GM12865 (cell line): ENCODE measurements around the gene KANSL3.
"Not testable (repeated sequence)": the region's sequence is repeated elsewhere in the genome, so short reads cannot be mapped to it uniquely, and the experiment has no call there.

Experiments
- DNase-seq: peaks from one replicate; pipeline ENCODE4 v3.0.0; 2010; ENCODE audit warnings: low read depth
- H3K4me3 ChIP-seq: 2 replicates; pipeline ENCODE4 v1.5.1; 2011; ENCODE audit warnings: mild to moderate bottlenecking, low read depth, low read length, control low read depth
- CTCF ChIP-seq: IDR thresholded peaks from 2 replicates; pipeline ENCODE4 v1.5.1; 2011; ENCODE audit warnings: low read length, control low read depth, low read depth, inconsistent platforms; ENCODE audit not compliant: insufficient read depth; ENCODE audit errors: missing control alignments

Gene KANSL3

GRCh38 chr2:96664366-96664925 lies 26.3 kb upstream of the KANSL3 start:
- no peak for TF ChIP-seq CTCF
- H3K4me3 ChIP-seq, result no peak overlapping the region
- no peak for DNase-seq

DNA sequence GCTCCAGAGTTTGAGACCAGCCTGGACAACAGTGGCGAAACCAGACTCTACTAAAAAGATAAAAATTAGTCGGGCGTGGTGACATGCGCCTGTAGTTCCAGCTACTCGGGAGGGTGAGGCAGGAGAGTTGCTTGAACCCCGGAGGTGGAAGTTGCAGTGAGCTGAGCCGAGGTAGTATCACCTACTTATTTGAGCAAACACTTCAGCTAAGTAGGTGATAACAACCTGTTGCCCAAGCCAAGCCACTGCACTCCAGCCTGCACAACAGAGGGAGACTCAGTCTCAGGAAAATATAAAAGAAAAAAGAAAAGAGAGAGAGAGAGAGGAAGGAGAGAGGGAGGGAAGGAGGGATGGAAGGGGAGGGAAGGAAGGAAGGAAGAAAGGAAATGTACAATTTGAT lies 25.7 kb upstream of the KANSL3 start:
- DNase-seq, result no peak
- no peak for TF ChIP-seq CTCF
- H3K4me3 ChIP-seq, result no peak overlapping the region

- no peak for TF ChIP-seq CTCF
- DNase-seq, result no peak
- H3K4me3 ChIP-seq, result no peak overlapping the region
Observed at GRCh38 chr2:96663177-96663576, 25.1 kb upstream of the KANSL3 start.

DNA sequence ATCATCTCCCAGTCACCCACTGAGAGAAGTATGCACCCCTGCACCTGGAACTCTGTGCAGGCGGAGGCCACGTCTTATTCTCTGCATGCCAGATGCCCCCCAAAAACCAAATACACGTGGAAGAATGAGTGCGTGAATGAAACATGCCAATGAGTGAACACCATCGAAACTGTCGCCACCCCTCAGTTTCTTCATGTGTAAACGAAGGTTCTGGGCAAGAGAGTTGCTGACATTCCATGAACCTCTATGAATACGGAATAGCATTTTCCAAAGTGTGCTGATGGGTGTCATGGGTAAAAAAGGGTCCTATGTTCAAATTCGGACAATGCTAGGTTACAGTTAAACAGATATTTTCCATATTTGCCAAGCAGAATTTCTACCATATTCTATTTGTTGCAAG lies 24.2 kb upstream of the KANSL3 start:
- H3K4me3 ChIP-seq, result no peak overlapping the region
- TF ChIP-seq CTCF, result no peak
- no peak for DNase-seq

DNA sequence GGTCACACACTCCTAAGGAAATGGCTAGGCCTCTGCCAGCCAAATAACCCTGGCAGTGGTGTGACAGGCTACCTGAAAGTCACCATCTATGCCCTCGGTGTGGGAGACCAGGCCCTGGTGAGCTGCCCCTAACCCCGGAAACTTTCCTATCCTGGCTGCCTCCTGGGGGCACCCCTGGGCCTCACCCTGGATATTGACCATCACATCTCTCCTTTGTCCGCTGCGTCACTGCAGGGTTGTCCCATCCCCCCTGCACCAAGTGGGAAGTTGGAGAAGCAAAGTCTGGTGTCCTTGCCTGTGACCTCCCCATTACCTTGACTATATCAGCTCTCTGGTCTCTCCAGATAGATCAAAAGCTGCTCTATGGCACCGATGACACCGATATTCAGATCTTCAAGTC lies 23.2 kb upstream of the KANSL3 start:
- H3K4me3 ChIP-seq, result no peak overlapping the region
- no peak for TF ChIP-seq CTCF
- no peak for DNase-seq

GRCh38 chr2:96656540-96656939 lies 18.4 kb upstream of the KANSL3 start:
- H3K4me3 ChIP-seq, result no peak overlapping the region
- no peak for TF ChIP-seq CTCF
- no peak for DNase-seq

DNA sequence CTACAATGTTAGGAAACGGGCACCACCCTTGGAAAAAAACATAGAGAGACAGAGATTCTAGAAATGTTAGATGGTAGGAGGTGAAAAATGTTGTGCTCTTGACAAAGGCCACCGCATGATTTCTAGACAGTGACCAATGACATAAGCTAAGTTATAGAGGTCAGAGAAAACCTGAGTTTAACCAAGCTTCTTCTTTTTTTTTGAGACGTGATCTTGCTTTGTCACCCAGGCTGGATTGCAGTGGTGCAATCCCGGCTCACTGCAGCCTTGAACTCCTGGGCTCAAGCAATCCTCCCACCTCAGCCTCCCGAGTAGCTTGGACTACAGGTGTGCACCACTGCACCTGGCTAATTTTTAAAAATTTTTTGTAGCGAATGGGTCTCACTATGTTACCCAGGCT lies 17.4 kb upstream of the KANSL3 start:
- DNase-seq, result no peak
- H3K4me3 ChIP-seq, result no peak overlapping the region
- TF ChIP-seq CTCF, result no peak

DNA sequence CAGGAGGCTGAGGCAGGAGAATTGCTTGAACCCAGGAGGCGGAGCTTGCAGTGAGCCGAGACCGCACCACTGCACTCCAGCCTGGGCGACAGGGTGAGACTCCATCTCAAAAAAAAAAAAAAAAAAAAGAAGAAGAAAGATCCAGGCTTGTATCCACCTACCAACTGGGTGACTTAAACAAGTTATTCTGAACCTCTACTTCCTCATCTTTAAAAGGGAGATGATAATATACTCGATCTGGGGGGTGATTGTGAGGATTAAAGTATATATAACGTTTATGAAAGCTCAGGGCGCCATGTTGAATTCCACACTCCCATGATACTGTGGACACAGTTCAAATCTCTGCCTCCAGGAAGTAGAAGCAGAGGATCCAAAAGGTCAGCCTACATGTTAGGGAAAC lies 16.7 kb upstream of the KANSL3 start:
- not testable (repeated sequence) for DNase-seq, H3K4me3 ChIP-seq
